Stimulated activated CD8-positive, alpha-beta memory T cell treated with anti-CD3 and anti-CD28 coated beads, Interleukin-15, amount 100 ng/mL, for 24 hours (primary cell): ENCODE measurements around the gene FOXP1.

Experiments
- DNase-seq: peaks from one replicate; pipeline ENCODE4 v3.0.0-alpha.2; 2020; ENCODE audit warnings: low read depth

FOXP1 gene

DNA sequence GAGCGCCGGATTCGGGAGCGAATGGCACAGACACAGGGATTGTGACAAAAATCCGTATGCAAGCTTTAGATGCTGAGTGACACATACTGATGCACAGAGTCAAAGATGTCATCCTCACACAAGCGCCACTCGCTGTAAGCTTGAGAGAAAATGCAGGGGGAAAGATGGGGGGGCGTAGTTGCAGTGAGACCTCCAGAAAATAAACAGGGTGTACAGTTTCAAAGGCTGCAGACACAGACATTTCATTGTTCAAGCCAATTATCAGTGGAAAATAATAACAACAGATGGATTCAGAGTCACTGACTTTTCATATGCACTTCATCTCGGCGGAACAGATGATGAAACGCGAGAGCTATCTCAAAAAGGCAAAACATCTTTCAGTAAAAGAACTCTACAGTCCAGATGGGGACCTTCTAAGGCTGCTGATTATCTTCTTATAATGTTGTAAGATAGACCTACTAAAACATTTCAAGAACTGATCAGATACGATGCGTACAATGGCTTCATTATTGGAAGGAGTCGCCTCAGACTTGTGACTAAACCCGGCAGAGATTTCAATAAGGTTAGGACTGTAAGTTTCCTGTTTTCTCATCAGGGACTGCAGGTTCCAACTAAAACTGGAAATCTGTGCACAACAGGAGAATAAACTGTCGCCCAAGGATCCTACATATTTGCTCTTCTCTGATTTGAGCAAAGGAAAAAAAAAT is 275.4 kb downstream of the FOXP1 start:
- DNase-seq, result no peak

DNA sequence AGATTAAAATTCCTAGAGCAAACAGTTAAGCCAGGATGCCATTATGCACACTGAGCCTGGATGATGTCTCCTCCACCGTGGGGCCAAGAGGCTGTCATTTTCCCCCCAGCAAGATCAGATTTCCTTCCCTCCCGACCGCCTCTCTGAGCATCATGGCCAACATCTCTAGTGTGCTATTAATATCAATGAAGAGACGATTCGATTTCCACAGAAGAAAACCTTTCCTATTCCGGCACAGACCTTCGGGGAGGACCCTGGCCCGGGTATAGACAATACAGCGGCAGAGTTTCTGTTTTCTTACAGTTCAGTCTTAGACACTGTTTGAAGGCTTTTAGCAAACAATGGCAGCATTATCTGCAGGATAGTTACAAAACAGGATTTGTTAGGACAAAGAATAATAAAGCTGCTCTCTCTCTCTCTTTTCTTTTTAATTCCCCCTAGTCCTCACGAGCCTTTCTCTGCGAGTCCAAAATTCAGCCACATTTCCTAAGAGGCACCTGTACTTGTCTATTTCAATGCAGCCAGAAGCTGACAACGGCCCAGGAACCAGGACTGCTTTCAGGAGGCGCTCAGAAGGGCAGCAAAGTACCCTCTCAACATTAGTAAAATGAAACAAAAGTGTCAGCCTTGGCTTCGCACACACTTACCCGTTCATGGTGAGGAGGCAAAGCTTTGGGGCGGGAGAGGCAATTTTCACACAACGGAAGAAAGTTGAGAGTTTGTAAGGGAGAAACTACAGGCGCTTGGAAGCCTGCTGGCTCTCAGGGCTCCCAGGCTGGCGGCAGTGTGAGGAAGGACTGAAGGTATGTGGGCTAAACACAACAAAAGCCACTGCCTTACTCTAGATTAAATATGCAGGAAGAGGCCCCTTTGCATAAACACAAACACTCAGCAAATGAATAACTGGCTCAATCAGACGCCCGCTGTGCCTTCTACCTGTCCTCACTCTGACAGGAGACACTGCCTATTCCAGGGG is 278.0 kb downstream of the FOXP1 start:
- no peak for DNase-seq

DNA sequence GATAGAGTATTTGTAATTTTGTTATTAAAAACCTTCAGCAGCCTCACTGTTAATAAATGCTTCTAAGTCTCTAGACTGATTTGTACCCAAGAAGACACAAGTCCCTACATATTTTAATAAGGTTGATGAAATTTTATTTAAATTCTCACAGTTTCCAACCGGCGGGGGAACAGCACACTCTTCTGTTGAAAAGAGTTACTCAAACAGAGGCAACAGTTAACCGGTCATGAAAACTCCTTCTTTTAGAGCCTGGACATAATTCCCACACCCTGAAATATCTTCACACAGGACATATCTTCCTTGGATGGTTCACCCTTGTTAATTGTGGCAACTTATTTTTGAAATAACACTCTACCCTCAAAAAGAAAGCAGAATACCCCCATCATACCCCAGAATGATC is 278.8 kb downstream of the FOXP1 start:
- DNase-seq, result no peak

DNA sequence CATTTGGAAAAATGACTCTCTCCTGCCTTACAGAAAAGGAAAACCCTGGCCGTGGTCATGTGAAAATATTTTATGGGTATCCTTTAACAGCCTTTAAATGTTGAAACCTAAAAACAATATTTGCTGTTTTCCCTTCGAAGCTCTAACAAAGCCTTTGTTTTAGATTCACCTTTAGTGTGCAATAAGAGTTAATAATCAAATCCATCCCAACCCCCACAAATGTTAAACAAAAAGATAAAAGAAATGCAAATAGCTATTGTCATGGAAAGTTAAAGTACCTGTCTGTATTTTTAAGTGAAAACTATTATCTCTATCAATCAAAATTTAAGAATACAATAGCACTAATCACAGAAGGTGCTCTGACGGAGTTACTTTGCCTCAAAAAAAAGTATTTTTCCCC is 279.3 kb downstream of the FOXP1 start:
- DNase-seq, result no peak

DNA sequence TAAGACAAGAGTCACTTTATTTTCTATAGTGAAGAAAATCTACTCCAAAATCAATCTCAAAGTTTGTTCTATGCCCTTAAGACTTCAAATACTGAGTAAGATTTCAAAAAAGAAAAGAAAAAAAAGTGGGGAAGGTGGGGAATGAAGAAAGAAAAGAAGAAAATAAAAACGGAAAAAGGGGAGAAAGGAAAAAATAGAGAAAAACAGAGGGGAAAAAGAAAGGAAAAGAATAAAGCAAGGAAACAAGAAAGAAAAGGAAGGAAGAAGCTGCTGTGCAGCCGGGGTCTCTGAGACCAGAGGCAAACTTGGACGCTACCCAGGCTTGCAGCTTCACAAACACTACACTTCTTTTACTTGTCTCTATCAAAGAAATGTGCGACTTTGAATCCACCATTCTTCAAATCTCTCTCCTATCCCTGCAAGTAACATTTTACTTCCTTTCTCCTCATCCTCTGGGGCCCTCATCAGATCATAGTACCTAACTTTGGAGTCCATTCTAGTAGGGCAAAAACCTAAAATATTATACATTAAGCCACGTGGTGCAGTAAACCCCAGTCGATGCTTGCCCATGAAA is 279.8 kb downstream of the FOXP1 start:
- no peak for DNase-seq

DNA sequence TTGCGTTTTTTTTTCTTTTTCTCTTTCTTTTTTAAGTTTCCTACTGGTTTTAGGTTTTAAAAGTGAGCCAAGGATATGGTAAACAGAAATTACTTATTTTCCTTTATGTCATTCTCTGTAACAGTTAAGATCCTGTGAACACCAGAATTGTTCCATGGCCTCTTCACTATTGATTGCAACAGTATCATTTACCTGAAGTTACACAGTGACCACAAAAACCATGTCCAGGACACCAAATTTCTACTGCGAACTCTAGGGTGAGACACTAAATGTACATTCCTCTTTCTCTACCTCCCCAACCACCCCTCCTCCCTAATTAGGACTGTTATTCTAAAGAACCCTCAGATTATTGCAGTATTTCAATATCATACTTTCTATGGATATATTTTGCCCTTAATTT is 280.9 kb downstream of the FOXP1 start:
- DNase-seq, result no peak

DNA sequence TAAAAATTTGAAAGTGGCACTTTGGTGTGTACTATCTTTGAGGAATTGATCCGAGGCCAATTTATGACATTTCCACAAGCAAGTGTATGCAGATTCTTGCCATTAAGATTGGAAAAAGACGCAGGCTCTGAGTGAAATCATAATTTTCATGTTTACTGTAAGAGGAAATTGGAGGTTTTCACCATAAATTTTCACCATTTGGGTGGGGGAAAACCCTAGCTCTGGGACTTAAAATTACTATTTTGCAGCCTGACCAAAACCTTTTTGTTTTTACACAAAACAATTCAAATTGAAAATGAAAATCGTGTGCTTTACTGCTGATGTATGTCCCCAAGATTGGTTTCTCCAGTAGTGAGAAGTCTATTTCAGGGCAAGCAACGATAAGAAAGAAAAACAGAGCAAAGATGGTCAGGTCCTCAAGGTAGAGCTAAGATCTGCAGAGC is 282.6 kb downstream of the FOXP1 start:
- DNase-seq, result no peak

DNA sequence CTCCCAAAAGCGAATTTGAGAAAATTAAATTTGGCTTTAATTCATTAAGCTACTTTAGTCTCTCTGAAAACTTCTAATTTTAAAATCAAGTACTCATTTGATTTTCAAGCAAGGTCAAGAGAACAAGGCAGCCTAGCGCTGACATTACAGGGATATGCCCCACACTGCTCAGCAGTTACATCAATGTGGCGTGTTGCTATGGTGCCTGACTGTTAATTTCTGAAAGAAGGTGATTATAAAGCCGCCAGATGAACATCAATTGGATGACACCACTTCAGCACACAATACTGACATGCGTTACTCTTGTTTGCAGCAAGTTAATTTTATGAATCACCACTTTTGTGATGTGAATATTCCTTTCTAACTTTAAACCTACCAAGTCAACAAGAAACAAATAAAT is 284.4 kb downstream of the FOXP1 start:
- no peak for DNase-seq

DNA sequence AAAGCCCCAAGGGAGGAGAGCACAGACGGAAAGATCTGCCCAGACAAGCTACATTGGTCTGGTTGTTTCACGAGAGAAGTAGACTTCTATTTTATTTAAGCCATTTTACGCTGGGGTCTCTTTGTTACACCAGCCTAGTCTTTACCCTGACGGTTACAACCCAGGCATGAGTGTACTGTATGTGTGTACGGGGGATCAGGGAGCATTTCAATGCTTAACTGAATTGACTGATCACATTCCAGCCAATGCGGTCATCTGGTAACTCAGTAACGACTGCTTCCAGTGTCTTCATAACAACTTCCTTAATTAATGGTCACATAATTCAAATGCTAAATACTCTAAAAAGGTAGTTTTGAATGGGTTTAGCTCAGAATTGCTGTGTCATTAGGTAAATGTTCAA is 288.6 kb downstream of the FOXP1 start:
- no peak for DNase-seq

DNA sequence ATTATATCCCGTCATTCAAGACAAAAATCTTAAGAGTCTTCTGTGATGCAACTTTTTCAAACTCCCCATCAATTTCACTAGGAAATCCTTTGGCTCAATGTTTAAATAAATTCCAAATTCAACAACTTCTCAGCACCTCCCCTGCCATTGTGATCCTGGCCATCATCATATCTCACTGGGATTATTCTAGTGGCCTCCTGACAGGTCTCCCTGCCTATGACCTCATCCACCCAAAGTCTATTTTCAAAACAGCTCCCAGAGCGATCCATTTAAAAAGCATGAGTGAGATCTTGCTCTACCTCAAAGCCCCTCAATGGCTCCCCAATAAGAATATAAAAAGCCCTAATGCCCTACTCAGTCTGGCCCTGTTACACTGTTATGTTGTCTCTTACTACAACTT is 293.2 kb downstream of the FOXP1 start:
- no peak for DNase-seq

DNA sequence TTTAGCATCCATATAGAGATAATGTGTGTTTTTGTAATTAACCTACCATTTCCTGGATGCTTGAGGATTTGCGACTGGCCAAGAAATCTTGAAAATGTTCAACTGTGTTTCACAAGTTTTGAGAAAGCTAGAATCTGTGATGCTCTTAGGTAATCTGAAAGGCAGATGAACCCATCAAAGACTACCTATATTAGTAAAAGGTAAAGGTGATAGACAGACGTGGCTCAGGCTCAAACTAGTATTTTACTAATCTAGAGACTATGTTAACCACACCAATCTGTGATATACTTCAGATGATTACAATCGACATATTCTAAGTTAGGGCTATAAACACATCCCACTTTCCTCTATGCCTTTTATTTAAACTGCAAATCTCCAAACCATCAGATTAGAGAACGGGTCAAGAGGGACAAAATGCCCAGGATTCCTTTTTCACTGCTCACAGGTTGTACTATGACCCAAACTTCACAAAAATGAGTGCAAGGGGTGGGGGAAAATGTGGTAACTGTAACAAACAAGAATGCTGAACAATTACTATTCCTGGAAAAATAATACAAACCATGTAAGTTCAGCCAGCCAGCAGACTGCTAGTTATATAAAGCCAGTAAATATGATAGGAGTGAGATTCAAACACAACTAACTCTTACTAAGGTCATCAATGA is 295.1 kb downstream of the FOXP1 start:
- no peak for DNase-seq

DNA sequence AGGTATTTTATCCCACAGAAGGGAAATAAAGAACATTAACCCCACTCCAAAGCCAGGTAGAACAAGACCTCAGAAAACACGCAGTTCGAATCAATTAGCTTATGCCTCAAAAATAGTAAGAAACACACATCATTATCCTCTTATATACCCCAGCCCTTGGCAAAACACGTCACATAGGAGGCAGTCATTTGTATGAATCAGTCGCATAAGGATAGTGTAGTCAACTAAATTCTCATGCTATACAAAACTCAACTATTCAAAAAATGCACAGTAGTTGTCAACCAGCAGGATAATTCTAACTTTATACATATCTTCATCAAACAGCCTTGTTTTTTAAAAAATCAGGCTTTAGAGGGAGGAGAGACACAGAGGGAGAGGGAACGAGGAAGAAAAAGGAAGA is 298.4 kb downstream of the FOXP1 start:
- DNase-seq, result no peak

DNA sequence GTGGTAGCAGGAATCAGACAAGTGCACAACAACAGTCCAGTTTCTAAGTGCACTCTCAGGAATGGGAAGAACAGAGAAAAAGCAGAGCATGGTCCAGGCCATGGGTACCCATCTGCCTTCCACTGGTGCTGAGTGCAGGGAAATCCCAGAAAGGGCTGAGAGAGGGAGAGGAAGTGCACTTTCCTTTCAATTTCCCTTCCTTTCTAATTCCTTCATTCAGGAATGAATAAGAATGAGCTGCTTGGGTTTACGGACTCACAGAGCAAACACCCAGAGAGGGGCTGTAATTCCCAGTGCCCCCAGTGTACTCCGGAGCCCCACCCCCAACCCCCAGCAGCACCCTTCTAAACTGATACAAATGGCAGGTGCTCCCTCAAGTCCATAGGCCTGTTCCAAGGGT is 300.6 kb downstream of the FOXP1 start:
- DNase-seq, result no peak

DNA sequence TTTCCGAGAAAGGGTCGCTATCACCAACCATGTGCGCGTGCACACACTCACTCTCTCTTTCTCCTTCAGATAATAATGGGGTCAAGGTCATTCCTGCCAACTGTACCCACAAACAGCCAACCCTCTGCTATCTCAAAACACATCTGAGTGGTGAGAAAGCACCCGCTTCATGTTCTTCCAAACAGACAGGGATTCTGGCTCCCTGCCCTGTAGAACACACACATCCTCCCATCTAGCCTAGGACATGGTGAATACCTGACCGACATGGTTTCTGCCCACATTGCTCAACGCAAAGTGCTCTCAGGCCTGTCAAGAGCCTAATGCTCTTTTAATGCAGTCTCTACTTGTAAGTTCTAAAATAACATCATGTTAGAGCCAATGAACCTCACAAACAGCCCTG is 302.2 kb downstream of the FOXP1 start:
- no peak for DNase-seq

DNA sequence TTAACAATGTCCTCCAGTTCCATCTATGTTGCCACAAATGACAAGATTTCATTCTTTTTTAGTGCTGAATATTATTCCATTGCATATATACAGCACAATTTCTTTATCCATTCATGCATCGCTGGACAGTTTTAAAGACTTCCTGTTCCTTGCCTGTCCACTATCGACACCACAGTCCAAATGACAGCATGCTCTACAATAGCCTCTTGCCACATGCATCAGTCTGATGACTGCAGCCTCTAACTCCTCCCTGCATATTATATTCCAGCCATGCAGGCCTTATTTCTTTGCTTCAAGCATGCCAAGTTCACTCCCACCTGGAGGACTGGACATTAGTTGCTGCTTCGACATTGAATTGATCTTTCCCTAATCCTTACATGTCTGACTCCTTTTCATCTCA is 306.2 kb downstream of the FOXP1 start:
- DNase-seq, result no peak

DNA sequence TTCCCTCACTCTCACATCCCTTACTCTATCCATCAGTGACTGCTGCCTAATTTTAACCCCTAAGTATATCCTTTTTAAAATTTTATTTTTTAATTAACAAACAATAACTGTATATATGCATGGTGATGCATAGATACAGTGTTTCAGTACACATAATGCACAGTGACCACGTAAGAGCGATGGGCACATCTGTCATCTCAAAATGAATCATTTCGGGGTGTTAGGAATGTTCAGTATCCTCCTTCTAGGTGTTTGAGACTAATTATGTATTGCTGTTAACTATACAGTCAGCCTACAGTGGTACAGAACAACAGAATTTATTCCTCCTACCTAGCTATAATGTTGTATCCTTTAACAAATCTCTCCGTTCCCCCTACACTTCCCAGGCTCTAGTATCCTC is 307.0 kb downstream of the FOXP1 start:
- DNase-seq, result no peak

DNA sequence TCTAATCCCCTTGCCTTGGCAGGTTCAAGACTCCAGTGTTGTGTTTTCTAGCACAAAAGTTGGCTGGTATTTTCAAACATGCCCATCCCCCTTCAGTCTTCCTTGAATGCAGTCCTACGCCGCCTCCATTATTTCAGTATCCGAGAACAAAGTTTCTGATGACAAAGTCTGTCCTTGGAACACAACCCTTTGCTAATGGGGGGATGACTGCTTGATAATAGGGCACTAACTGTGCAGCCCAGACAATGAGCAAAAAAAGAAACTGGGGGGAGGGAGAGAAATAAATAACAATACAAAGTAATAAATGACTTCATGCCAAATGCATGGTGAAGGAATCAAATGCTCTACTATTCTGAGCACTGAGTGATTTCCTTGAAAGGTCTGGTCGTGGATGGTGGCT is 310.1 kb downstream of the FOXP1 start:
- DNase-seq, result no peak

DNA sequence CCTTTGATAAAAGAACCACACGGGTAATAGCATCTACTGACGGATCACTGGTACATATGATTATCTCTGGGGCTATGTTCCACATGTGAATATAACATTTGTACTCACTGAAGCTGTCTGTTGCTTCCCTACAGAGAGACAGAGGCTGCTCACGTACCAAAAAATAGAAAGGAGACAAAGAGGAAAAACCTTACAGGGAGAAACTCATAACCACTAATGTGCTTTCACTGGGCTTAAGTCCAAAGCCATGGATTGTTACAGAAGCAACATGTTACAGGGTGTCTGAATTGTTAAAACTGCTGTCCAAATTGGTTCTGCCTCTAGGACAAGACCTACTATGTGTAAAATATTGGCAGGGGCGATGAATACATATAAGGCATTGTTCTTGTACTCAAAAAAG is 311.9 kb downstream of the FOXP1 start:
- no peak for DNase-seq

DNA sequence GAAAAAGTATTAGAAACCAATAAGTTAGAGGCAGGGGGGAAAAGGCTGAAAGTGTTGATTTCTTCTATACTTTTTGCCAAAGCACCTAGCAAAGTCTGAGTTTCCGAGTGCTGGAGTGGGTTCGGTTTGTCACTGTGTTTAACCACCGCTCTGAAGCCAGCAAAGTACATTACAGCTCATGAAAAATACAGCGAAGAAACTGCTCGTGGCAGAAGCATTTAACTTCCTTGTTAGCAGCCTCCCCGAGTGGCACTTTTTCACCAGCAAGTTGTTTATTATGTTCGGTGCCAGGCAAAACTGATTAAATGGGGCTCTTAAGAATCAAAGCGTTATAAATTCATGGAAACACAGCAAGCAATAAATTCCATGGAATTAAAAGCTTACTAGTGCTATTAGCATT is 313.6 kb downstream of the FOXP1 start:
- DNase-seq, result no peak

DNA sequence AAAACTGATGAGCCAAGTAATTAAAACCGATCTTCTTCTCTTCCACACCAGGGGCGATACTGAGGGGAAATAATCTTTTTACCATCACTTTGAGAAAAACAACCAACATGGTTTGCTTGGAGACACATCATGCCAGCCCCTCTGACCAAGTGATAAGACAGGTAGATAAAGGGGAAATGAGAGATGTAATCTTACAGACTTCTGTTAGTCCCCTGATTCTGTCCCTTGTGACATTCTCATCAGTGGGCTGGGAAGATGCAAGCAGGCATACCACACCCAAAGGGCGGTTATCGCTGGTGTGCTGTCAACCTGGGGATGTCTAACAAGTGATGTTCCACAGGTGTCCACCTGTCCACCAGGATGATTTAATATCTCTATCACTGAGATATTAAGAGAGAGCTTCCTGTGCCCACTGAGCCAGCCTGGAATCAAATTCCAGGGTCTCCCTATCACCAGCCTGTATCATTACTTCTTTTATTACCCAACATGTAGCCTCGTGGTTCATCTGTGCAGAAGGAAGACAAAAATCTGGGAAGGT is 315.0 kb downstream of the FOXP1 start:
- DNase-seq, result no peak

DNA sequence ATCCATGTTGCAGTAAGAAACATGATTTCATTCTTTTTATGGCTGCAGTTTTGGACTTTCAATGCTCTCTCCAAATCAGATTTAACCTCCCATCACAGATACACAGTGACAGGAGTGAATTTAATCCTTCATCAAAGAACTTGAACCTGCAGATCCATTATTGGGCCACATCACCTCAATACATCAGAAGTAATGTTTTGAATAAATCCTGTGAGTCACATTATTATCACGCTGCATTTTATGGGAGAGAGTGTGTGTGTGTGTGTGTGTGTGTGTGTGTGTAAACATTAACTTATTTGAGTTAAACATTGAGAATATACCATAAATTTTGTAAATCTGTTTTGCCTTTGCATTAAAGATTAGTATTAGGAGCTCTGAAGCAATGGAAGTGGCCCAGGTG is 316.7 kb downstream of the FOXP1 start:
- DNase-seq, result no peak

DNA sequence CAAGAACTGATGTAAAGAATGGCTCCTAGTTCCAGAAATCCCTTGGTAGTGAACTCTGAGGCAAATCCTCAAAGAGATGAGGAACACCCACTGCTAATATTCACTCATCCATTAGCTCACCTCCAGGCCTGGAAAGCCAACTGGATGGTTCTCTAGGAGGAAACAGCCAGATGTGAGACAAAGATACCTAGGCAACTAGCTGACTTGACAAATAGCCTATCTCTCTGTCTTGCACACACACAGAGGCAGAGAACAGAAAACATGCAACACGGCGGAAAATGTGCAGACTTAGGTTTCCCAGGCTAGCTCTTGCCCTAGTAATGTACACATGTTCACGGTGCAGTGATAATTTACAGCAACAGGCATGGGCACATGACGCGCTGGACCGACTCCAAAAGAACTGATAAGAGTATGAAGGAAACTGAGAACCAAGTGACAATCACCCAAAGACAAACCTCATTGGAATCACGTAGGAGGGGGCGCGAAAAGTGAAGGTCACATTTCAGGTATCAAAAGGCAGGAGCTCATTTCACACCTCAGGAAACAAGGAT is 318.1 kb downstream of the FOXP1 start:
- DNase-seq, result no peak
